ENCODE measurements around the gene KCNF1.

- TF ChIP-seq CTCF (IDR thresholded peaks at IDR 0.05) (no peak), EP300 (IDR thresholded peaks at IDR 0.05) (no peak)
These were observed 11.3 kb downstream of the KCNF1 start for GRCh38 chr2:10923008-10923375.
